GM11168 (cell line): ENCODE results near the gene MRM2.

Experiments
- in situ Hi-C: fragments of 300-500 bp; cut with MboI; formaldehyde crosslinking; loops from one replicate; pipeline ENCODE4 v1.12.0; 2022; ENCODE audit warnings: low sequenced_read_pairs; ENCODE audit not compliant: unreplicated experiment

MRM2 gene

GRCh38 chr7:2209961-2210323, 32.1 kb downstream of the MRM2 start:
- in situ Hi-C loops: no loop called here

GRCh38 chr7:2209146-2209960, 32.7 kb downstream of the MRM2 start:
- in situ Hi-C loops: no loop called here

- in situ Hi-C loops: no loop called here
Measured at GRCh38 chr7:2208712-2209111, 33.3 kb downstream of the MRM2 start.

- in situ Hi-C loops: no loop called here
Measured at GRCh38 chr7:2205036-2205780, 36.8 kb downstream of the MRM2 start.

GRCh38 chr7:2204446-2204845, 37.6 kb downstream of the MRM2 start:
- in situ Hi-C loops: no loop called here

GRCh38 chr7:2203766-2204300, 38.2 kb downstream of the MRM2 start:
- in situ Hi-C loops: no loop called here

- in situ Hi-C loops: no loop called here
Measured at GRCh38 chr7:2202901-2203765, 38.9 kb downstream of the MRM2 start.

GRCh38 chr7:2202361-2202761, 39.6 kb downstream of the MRM2 start:
- in situ Hi-C loops: no loop called here

- in situ Hi-C loops: no loop called here
Measured at GRCh38 chr7:2201686-2202360, 40.2 kb downstream of the MRM2 start.

GRCh38 chr7:2201128-2201527, 40.9 kb downstream of the MRM2 start:
- in situ Hi-C loops: no loop called here

GRCh38 chr7:2200584-2200980, 41.4 kb downstream of the MRM2 start:
- in situ Hi-C loops: no loop called here

GRCh38 chr7:2199956-2200583, 41.9 kb downstream of the MRM2 start:
- in situ Hi-C loops: no loop called here

- in situ Hi-C loops: no loop called here
Measured at GRCh38 chr7:2199528-2199927, 42.5 kb downstream of the MRM2 start.

- in situ Hi-C loops: no loop called here
Measured at GRCh38 chr7:2198760-2199159, 43.2 kb downstream of the MRM2 start.

GRCh38 chr7:2198206-2198605, 43.8 kb downstream of the MRM2 start:
- in situ Hi-C loops: no loop called here

- in situ Hi-C loops: no loop called here
Measured at GRCh38 chr7:2197436-2198155, 44.4 kb downstream of the MRM2 start.

- in situ Hi-C loops: no loop called here
Measured at GRCh38 chr7:2196381-2197378, 45.3 kb downstream of the MRM2 start.
